Omental fat pad (tissue), 4 donors: ENCODE measurements around the gene NAA80. TPM values are rescaled to one million over a fixed set of nuclear protein-coding genes. Genes with fewer than 3 reads are reported as not detected.

ENCODE experiments used
- ATAC-seq: fragments of 150-250 bp; one replicate; pipeline ENCODE4 v1.9.1; 2016; ENCODE audit warnings: mild to moderate bottlenecking, moderate library complexity; ENCODE audit not compliant: low FRiP score
- DNase-seq: peaks from one replicate; pipeline ENCODE4 v3.0.0-alpha.2; 2019; ENCODE audit warnings: low spot score
- total RNA-seq, 4 donors: library from RNA; depleted of rRNA; stranded (reverse); fragments of >200 nt; gene quantifications; one replicate each; pipeline ENCODE4 v1.1.0, GENCODE V29; 2016
- TF ChIP-seq, protein P1 (sequence below), 3 donors: fragments of 450-650 bp; IDR thresholded peaks; one replicate each; pipeline ENCODE4 v1.5.1; 2016 to 2017; ENCODE audit warnings: antibody characterized with exemption in 3 of 3, mild to moderate bottlenecking in 3 of 3, moderate library complexity in 2 of 3

NAA80 gene
- total RNA-seq, 4 donors from 2014 or later = 3.4 to 8.4 (median 5.3) TPM

DNA sequence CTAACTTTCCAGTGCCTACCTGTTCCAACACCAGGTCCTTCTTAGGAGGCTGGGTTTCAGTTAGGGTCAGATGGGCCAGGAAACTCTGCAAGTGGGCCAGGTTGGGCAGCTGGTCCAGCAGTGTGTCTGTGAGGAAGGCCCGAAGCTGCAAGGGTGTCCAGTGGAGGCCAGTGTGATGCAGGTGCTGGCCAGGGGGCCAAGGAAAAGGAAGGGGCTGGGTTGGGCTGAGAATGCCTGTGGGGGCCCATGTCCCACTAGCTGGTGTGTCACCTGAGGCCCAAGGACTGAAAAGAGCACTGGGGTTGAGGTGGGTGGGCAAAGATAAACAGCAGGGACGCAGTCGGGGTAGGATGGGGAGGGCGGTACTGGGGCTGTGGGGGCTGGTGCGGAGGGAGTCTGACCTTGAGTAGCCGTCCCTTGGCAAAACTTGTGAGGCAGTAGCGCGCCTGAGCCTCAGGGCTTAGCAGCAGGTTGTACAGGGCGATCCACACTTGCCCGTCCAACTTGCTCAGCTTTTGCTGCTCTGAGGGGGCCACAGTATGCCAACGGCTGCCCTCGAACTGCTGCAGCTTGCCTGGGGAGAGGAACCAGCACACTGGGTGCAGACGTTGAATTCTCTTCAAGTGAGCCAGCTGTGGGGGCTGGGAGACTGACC is 42.9 kb upstream of the NAA80 start:
- no peak for ATAC-seq
- TF ChIP-seq, protein P1, sequence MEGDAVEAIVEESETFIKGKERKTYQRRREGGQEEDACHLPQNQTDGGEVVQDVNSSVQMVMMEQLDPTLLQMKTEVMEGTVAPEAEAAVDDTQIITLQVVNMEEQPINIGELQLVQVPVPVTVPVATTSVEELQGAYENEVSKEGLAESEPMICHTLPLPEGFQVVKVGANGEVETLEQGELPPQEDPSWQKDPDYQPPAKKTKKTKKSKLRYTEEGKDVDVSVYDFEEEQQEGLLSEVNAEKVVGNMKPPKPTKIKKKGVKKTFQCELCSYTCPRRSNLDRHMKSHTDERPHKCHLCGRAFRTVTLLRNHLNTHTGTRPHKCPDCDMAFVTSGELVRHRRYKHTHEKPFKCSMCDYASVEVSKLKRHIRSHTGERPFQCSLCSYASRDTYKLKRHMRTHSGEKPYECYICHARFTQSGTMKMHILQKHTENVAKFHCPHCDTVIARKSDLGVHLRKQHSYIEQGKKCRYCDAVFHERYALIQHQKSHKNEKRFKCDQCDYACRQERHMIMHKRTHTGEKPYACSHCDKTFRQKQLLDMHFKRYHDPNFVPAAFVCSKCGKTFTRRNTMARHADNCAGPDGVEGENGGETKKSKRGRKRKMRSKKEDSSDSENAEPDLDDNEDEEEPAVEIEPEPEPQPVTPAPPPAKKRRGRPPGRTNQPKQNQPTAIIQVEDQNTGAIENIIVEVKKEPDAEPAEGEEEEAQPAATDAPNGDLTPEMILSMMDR (IDR thresholded peaks at IDR 0.05) = no peak
- DNase-seq = no peak

DNA sequence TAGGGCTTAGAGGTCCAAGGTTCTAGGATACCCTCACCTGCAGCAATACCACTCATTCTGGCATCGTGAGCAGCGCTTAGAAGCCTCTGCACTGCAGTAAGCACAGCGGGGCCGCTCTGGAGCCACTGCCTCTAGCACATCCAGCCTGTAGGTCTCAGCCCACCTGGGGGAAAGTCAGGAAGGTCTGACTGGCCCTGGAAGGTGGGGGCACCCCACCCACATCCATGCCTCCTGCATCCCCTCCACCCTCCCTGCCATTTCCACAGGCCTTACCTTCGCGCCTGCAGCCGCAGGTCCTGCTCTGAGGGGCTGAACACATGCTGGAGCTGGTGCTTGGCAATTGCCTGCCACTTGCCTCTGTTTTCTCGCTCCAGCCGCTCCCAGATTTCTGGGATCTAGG is 42.3 kb upstream of the NAA80 start:
- ATAC-seq (no peak), DNase-seq (no peak)
- TF ChIP-seq, protein P1 (IDR thresholded peaks at IDR 0.05) = no peak

DNA sequence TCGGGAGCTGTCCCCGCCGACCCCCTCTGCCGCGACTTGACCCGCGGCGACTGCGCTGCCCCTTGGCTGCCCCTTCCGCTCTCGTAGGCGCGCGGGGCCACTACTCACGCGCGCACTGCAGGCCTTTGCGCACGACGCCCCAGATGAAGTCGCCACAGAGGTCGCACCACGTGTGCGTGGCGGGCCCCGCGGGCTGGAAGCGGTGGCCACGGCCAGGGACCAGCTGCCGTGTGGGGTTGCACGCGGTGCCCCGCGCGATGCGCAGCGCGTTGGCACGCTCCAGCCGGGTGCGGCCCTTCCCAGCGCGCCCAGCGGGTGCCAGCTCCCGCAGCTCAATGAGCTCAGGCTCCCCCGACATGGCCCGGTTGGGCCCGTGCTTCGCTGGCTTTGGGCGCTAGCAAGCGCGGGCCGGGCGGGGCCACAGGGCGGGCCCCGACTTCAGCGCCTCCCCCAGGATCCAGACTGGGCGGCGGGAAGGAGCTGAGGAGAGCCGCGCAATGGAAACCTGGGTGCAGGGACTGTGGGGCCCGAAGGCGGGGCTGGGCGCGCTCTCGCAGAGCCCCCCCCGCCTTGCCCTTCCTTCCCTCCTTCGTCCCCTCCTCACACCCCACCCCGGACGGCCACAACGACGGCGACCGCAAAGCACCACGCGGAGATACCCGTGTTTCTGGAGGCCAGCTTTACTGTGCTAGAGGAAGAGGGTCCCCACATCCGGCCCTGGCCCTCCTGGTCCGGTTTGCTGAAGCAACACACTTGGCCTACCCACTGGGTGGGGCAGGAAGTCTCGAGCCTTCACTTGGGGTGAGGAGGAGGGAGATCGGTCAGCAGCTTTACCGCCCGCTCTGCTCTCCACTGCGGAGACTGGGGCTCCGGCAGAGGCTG is 41.5 kb upstream of the NAA80 start, which contains the start of gene RASSF1:
TSS of gene RASSF1 (minus strand) at position 389 of the 882 bp plus-strand sequence. CDS start at position 358, 31 bp downstream.
- ATAC-seq = peak; percentile 21
- no peak for DNase-seq
- TF ChIP-seq, protein P1 (IDR thresholded peaks at IDR 0.05) = no peak

DNA sequence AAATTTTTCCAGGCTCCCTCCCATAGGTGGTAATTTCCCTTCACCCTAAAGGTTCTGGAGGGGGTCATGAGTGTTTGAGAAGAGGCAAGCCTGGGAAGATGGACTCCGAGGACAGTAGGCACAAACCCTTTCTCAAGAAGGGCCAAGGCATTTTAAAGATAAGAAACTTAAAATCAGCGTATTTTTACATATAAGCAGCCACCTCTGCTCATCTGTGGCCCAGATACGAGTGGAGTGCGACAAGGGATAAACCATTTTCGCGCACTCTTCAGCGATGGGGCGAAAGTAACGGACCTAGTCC is 40.9 kb upstream of the NAA80 start:
- DNase-seq (no peak), ATAC-seq (no peak)
- TF ChIP-seq, protein P1 (IDR thresholded peaks at IDR 0.05) = no peak

DNA sequence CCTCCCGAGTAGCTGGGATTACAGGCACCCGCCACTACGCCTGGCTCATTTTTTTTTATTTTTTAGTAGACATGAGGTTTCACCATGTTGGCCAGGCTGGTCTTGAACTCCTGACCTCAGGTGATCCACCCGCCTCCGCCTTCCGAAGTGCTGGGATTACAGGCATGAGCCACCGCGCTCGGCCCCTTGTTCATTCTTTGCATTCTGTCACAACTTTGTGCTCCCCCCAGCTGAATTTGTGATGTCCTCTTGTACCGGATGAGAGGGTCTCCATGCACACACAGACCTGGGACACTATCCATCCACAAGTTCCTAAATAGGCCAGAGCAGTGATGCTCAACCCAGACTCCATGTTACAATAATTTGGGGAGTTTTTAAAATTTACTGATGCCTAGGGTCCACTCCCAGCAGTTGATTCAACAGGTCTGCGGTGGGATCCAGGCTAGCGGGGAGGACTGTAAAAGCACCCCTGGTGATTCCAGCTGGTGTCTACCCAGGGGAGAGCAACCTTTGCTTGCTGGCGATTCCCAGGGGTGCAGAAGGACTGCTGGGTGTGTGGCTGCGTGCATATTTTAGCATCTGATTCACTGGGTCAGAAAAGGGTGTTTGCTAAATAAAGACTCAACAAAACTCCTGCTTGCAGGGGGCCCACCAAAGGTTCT is 40.4 kb upstream of the NAA80 start:
- TF ChIP-seq, protein P1 (IDR thresholded peaks at IDR 0.05) = no peak
- no peak for ATAC-seq
- no peak for DNase-seq

DNA sequence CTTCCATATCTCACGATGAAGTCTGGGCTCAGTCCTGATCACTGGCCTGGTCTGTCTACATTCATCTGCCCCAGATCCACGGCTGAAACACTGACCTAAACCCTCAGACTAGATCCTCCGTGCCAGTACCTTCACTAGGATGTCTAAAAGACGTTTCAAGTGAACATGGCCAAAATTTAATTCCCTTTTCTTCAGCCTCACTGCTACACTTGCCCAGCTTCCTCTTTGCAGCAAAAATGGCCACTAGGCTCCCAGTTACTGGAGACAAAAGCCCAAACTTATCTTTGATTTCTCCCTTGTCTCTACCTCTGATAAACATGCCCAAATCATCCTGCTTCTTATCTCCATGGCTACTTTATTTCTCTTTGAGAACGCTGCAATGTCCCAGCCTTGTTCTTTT is 39.8 kb upstream of the NAA80 start:
- ATAC-seq (no peak), DNase-seq (no peak)
- TF ChIP-seq, protein P1 (IDR thresholded peaks at IDR 0.05) = no peak
